GM18526 (cell line): ENCODE measurements around the gene RNF26.

ENCODE experiments used
- POLR2A ChIP-seq: IDR thresholded peaks from 3 replicates; pipeline ENCODE4 v1.6.1; 2011; ENCODE audit not compliant: insufficient read length; ENCODE audit errors: extremely low read depth

RNF26 gene

DNA sequence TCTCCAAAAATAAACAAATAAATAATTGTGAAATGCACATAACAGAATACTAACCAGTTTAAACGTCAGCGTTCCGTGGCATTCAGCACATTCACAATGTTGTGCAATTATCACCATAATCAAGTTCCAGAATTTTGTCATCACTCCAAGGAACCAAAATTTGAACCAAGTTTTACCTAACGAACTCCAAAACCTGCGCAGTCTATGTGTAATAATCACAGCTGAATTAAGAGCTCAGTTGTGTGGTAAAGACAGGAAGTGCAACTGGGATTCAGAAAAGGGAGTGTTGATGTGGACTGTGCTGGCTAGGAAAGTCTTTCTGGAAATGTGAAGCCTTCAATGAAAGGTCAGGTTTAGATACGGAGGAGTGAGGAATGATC, 12.0 kb upstream of the RNF26 start:
- no peak for TF ChIP-seq POLR2A

DNA sequence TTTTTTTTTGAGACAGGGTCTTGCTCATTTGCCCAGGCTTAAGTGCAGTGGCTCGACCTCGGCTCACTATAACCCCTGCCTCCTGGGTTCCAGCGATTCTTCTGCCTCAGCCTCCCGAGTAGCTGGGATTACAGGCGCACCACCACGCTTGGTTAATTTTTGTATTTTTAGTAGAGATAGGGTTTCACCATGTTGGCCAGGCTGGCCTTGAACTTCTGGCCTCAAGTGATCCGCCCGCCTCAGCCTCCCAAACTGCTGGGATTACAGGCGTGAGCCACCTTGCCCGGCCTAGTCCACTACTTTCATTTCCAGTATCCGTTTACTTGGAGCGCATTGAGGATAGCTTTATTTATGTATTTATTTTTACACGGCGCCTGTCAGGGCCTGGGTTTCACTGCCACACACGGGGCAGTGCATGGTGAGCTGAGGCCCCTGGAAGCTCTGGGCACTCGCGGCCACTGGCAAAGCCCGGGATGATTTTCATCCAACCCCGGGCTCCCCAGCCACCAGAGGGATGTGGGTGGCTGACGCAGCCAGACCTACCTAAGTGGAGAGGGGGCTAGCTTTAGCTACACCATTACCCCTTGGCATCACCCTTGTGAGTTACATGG, 11.3 kb upstream of the RNF26 start:
- TF ChIP-seq POLR2A, result no peak

DNA sequence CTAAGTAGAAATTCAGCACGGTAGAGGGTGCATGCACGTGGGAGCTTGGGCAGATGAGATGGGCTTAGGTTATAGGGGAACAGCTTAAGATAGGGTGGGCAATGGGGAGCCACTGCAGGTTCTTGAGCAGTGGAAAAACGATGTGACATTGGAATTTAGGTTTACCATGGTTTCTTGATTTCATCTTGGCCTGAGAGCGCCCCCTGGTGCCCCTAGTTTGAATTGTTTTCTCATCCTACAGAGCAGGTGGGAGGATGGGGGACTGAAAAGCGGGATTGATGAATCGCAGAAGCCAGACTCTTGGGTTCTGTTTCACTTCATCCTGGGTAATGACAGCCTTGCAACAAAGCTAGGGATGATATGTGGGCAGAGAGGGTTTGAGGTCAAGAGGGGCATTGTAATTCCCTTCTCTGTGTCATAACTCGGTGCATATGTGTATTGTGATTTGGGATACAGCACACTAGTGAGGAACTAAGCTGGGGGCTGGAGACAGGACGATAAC, 10.7 kb upstream of the RNF26 start:
- TF ChIP-seq POLR2A, result no peak

DNA sequence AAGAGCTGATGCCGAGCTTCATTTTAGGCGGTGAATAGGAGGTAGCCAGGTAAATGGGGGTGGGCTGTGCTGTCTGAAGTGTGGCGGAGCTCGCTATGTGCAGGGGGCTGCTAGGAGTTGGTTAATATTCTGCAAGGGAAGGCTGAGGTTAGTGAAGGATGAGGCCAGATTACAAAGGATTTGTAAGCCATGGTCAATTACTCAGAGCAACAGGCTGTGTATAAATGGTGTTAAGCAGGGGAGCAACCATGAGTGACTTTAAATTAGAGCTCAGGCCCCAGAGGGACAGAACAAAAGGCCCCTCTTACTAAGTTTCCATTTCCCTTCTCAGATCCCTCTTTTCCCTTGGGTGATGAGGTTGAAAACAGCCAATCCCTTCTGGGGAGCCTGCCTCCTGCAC, 10.1 kb upstream of the RNF26 start:
- TF ChIP-seq POLR2A, result no peak

DNA sequence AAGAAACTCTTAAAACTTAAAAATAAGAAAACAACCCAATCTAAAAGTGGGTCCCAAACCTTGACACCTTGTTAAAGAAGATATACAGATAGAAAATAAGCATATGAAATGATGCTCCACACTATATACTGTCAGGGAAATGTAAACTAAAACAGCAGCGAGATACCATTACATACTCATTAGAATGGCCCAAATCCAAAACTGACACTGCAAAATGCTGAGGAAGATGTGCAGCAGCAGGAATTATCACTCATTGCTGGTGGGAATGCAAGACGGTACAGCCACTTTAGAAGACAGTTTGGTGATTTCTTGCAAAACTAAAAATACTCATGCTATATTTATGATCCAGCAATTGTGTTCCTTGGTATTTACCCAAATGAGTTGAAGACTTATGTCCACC, 5.0 kb upstream of the RNF26 start:
- TF ChIP-seq POLR2A, result no peak

DNA sequence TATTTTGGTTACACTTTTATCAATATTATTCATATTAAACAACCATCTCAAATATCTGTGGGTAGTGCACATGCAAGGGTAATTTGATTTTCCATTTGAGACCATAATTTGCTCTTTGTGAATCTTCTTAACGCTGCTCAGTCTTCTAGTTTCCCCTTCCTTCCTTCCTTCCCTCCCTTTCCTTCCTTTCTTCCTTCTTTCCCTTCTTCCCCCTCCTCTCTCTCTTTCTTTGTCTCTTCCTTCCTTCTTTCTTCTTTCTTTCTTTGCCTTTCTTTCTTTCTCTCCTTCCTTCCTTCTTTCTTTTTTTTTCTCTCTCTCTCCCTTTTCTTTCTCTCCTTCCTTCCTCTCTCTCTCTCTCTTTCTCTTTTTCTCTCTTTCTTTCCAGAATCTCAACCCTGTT, 4.1 kb upstream of the RNF26 start:
- no peak for TF ChIP-seq POLR2A

DNA sequence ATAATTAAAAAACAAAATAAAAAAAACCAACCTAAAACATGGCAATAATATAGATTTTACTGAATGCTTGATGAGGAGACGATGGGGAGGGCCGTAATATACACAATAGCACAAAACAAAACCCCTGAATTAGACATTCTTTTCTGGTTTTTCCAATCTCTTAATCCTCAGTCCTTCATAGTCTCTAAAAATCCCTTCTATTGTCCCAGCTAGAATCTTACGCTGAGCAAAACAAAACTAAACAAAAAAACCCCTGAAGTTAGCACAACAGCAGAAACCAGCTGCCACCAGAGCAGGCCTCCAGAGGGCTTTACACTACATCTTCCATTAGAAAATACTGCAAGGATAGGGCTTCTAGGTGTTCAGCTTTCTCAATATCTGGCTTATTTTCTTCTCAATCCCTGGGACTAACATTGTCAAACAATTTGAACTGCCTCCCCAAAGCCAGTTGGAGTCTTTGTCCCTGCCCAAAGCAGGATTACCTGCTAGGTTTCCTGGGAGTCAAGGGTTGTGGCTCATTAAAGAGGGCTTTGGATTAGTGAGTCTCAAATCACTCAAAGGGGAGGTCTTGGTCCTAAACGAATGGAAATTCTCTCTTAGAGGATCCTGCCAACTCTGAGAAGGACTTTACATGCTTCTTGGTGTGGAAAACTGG, 2.1 kb upstream of the RNF26 start:
- no peak for TF ChIP-seq POLR2A

DNA sequence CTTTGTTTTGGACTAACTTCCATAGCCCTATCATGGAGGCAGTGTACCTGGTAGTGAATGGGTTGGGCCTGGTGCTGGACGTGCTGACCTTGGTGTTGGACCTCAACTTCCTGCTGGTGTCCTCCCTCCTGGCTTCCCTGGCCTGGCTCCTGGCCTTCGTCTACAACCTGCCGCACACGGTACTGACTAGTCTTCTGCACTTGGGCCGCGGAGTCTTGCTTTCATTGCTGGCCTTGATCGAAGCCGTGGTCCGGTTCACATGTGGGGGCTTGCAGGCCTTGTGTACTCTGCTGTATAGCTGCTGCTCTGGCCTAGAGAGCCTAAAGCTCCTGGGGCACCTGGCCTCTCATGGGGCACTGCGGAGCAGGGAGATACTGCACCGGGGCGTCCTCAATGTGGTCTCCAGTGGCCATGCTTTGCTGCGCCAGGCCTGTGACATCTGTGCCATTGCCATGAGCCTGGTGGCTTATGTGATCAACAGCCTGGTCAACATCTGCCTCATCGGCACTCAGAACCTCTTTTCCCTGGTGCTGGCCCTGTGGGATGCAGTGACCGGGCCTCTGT, 846 bp downstream of the RNF26 start:
- TF ChIP-seq POLR2A, result no peak

DNA sequence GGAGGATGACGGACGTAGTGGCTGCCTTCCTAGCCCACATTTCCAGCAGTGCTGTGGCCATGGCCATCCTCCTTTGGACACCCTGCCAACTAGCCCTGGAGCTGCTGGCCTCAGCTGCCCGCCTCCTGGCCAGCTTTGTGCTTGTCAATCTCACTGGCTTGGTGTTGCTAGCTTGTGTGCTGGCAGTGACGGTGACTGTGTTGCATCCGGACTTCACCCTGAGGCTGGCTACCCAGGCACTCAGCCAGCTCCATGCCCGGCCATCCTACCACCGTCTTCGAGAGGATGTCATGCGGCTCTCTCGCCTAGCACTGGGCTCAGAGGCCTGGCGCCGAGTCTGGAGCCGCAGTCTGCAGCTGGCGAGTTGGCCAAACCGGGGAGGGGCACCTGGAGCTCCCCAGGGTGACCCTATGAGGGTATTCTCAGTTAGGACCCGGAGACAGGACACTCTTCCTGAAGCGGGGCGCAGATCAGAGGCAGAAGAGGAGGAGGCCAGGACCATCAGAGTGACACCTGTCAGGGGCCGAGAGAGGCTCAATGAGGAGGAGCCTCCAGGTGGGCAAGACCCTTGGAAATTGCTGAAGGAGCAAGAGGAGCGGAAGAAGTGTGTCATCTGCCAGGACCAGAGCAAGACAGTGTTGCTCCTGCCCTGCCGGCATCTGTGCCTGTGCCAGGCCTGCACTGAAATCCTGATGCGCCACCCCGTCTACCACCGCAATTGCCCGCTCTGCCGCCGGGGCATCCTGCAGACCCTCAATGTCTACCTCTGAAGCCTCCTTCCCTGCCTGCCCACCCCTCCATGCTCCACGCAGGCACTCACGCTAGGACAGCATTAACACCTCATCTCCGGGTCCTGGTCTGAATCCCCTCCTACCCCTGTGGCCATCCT, 1.6 kb downstream of the RNF26 start:
- TF ChIP-seq POLR2A, result no peak

DNA sequence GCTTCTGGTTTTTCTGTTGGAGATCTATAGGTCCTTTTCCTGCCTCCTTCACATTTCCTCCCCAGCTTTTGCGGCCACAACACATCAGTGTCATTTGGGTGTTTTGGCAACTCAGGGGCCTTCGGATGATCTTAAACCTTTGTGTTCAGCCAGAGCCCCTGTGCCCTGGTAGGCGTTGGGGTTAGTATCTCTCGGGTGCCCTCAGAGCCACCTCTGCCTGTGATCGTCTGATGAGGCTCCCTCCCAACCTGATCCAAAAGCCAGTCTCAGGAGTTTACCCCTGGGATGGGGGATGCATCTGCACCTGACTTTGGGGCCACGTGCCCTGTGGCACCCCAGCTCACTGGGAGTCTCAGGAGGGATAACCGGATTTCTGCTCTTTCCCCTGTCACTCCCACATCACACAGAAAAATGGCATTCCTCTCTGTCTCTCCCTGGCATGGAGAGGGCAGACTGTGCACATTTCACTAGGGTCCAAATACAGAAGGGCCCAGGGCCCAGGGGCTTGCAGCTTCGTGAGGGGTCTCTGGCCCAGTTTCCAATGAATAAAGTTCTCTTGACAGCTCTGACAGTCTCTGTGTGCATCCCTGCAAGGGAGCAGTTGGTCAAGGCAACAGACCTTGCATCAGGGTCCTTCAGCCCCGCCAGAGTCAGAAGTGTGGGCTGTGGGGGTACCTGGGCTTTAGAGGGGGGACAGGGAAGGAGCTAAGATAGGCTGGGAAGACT, 2.6 kb downstream of the RNF26 start:
- TF ChIP-seq POLR2A, result no peak

DNA sequence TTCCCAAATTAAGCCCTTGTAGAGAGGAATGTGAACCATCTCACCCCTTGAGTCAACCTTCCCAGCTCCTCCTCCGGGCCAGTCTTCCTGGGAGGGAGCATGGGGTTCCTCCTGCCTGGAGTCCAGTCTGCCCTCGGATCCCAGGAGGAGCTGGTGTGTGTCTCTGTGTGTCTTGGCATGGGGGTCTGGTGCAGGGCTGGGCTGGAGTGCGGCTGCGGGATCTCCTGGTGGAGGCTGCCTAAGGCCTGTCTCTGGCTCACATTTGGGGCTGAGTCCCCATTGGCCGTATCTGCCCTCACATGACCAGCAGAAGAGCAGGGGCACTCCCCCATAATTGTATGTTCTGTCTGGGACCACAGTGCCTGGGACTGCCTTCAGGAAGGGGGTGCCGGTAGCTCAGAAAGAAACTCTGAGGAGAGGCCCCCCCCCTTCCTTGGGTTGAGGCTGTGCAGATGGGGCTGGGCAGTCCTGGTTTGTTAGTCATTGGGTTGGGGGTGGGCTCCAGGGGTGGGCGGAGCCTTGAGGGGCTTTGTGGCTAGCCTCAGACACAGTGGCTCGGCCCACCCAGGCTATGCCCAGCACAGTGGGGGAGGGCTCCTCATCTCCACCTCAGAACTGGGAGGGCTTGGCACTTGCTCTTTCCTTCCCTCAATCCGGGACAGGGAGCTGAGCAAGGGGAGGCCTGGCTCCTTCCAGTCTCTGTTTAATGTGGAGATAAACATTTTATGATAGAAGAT, 3.4 kb downstream of the RNF26 start:
- TF ChIP-seq POLR2A, result no peak

DNA sequence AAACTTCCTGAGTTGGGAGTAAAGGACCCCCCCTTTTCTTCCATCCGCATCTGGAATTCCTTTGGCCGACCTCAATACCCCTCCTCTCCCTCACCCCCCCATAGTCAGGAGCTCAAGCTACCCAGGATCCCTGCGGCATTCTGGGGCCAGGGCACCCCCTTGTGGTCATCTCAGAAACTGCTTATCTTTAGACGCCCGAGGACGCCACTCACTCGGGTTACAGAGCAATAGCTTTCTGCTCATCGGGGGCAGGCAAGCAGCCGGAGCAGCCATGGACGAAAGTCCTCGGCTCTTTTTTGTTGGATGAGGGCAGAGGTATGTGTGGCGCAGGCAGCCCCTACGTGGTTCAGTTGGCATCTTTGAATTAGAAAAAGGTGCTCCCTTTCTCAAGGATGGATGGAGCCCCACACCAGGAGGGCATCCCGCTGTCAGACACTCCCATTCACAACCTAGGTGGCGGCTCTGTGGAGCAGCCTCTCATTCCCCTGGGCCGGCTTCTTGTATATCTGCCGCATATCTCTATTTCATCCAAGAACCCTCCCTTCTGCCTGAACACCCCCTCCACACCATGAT, 4.1 kb downstream of the RNF26 start:
- TF ChIP-seq POLR2A, result no peak

DNA sequence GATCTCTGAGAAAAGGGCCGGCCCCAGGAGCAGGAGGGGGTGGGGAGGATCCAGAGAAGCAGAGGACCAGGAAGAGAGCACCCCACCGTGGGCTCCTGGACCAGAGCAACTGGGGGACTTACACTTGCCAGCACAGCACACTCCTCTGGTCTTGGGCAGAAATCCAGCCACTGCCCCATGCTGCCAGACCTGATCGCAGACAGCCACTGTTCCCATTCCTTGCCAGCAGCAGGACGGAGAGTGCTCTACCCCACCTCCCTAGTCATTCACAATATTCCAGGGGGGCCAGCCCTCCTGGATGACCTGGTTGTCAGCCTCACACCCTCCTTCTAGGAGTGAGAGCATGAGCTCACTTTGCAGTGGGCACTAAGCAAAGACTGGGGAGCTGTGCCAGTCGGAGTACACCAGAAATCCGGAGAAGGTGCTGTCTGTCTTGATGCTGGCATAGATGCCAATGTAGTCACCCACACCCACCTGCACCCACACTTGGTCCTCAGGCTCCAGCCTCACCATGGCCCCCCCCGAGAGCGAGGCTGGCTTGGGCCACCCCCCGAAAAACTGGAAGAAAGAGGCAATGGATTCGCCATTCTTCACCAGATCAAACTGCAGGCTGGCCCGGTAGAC, 4.8 kb downstream of the RNF26 start:
- TF ChIP-seq POLR2A, result no peak

DNA sequence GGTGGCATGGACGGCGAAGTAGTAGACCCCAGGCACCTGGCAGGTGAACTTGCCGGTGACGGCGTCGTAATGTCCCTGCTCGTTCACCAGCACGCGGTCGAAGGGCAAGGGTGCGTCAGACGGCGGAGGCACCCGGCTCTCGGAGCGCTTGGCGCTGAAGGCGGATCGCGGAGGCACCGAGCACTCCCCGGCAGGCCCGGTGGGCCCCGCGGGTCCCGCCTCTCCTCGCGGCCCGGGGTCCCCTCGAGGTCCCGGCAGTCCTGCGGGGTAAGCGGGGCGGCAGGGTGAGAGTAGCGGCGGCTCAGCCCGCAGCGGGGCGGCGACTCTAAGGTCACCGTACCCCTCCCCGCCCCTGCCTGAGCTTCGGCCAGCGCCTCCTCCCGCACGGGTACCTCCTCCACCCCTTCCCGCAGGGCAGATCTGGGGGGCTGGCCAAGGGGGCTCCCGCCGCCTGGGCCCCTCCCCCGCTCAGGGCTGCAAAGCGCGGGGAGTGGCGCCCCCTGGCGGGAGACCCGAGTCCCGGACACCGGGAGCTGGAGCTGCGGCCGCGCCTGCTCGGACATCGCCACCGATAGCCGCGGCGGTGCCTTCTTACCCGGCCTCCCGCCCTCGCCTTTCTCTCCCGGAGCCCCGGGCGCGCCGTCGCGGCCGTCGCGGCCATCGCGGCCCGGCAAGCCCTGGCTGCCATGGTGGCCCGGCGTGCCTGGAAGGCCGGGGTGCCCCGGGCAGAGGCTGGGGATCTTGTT, 5.4 kb downstream of the RNF26 start:
- no peak for TF ChIP-seq POLR2A
